Transverse colon (tissue), 4 donors: ENCODE measurements around the gene HAGH.

Source experiments
- EP300 ChIP-seq: sonication (generic); formaldehyde crosslinking; IDR thresholded peaks from one replicate; pipeline ENCODE4 v1.6.1; 2017; ENCODE audit warnings: antibody characterized with exemption, low read depth
- POLR2A ChIP-seq: fragments of 450-650 bp; IDR thresholded peaks from one replicate; pipeline ENCODE4 v1.6.1; 2016; ENCODE audit warnings: antibody characterized with exemption, mild to moderate bottlenecking, moderate library complexity
- POLR2AphosphoS5 ChIP-seq, 3 donors: sonication (generic); formaldehyde crosslinking; IDR thresholded peaks; one replicate each; pipeline ENCODE4 v1.6.1; 2016; ENCODE audit warnings: antibody characterized with exemption in 3 of 3
- TF ChIP-seq, protein P1 (sequence below), 5 experiments: fragments of 200-600 bp in 3 of 5; fragments of 450-650 bp in 2 of 5; sonication (generic) in 3 of 5; IDR thresholded peaks; 1 replicate in 2 of 5; 2 replicates in 3 of 5; pipeline ENCODE4 v1.5.1; 2016 to 2017; ENCODE audit warnings: antibody characterized with exemption in 5 of 5, inconsistent platforms in 3 of 5, mild to moderate bottlenecking in 2 of 5, moderate library complexity in 1 of 5

DNA sequence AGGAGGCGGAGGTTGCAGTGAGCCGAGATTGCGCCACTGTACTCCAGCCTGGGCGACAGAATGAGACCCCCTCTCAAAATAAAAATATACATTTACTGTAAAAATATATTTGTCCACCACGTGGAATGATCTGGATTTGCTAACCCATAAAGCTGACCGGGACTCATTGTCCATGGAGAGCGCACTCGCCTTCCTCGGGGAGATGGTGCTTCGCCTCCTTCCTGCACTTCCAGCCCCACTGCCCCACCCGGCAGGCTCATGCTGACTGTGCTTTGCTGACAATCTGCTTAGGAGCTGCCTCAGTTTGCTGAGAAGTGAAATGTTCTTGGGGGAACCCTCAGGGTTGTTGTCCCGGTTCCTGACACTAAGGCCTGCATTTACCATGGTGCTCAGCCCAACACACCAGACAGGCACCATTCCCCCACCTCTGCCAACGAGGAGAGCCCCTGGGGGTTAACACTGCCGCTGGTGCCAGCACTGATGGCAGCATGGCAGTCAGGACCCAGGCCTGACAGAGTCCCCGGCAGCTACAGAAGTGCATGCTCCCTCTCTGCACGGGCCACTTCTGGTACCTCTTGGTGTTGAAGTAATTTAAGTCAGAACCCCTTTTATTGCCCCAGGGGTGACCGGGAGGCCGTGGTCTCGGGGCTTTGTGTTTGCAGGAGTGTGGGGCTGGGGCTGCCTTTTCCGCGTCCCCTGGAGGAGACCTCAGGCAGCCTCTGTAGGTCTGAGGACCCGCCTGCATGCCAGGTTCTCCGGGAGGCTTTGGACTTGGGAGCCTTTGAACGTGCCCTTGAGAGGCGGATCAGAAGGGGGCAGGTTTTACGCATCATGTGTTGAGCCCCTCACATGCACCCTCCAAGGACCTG is 41.4 kb downstream of the HAGH start:
- TF ChIP-seq, protein P1, sequence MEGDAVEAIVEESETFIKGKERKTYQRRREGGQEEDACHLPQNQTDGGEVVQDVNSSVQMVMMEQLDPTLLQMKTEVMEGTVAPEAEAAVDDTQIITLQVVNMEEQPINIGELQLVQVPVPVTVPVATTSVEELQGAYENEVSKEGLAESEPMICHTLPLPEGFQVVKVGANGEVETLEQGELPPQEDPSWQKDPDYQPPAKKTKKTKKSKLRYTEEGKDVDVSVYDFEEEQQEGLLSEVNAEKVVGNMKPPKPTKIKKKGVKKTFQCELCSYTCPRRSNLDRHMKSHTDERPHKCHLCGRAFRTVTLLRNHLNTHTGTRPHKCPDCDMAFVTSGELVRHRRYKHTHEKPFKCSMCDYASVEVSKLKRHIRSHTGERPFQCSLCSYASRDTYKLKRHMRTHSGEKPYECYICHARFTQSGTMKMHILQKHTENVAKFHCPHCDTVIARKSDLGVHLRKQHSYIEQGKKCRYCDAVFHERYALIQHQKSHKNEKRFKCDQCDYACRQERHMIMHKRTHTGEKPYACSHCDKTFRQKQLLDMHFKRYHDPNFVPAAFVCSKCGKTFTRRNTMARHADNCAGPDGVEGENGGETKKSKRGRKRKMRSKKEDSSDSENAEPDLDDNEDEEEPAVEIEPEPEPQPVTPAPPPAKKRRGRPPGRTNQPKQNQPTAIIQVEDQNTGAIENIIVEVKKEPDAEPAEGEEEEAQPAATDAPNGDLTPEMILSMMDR (IDR thresholded peaks at IDR 0.05) = no peak
- TF ChIP-seq POLR2AphosphoS5 (IDR thresholded peaks at IDR 0.05) = no peak
- TF ChIP-seq EP300 = no peak
- no peak for TF ChIP-seq POLR2A
